Stimulated activated naive CD8-positive, alpha-beta T cell treated with anti-CD3 and anti-CD28 coated beads, Interleukin-15, amount 100 ng/mL, for 72 hours (primary cell): ENCODE measurements around the gene TSHZ3.
A peak's percentile ranks its signal among the peaks of the same experiment; 100 is the strongest.

Source experiments
- ATAC-seq: fragments of 150-1000 bp; cut with Tn5 transposase; 2 replicates; pipeline ENCODE4 v1.10.0; 2021; ENCODE audit warnings: mild to moderate bottlenecking, moderate library complexity
- DNase-seq, 2 donors: peaks; one replicate each; pipeline ENCODE4 v3.0.0; 2021 to 2022
- H3K27ac Mint-ChIP-seq, 2 donors: one replicate each; pipeline ENCODE4 v1.8.0; 2022; ENCODE audit warnings: mild to moderate bottlenecking in 2 of 2, mixed read lengths in 2 of 2, moderate library complexity in 2 of 2
- H3K27me3 Mint-ChIP-seq: one replicate; pipeline ENCODE4 v1.8.0; 2022; ENCODE audit warnings: mixed read lengths
- H3K4me1 Mint-ChIP-seq: one replicate; pipeline ENCODE4 v1.8.0; 2022; ENCODE audit warnings: mild to moderate bottlenecking, mixed read lengths
- H3K4me3 Mint-ChIP-seq, 2 donors: one replicate each; pipeline ENCODE4 v1.8.0; 2022; ENCODE audit warnings: mild to moderate bottlenecking in 2 of 2, mixed read lengths in 2 of 2, moderate library complexity in 1 of 2
- H3K9me3 Mint-ChIP-seq, 2 donors: one replicate each; pipeline ENCODE4 v1.8.0; 2022; ENCODE audit warnings: mixed read lengths in 2 of 2

TSHZ3 gene

DNA sequence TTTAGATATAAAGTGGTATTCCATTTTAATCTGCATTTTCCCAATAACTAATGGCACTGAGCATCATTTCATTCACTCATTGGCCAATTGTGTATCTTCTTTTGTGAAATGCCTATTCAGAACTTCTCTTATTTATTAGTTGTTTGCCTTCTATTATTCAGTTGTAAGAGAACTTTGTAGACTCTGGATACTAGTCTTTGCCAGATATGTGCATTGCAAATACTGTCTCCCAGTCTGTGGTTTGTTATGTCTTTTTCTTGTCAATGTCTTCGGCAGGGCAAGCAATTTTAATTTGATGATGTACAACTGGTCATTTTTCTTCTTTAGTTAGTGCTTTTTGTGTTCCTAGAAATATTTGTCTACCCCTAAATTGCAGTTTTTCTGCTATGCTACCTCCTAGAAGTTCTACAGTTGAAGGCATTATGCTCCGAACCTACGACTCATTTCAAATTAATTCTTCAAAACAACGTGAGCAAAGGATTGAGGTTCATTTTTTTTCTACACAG lies 115.9 kb downstream of the TSHZ3 start:
- ATAC-seq, result no peak
- DNase-seq, result no peak

DNA sequence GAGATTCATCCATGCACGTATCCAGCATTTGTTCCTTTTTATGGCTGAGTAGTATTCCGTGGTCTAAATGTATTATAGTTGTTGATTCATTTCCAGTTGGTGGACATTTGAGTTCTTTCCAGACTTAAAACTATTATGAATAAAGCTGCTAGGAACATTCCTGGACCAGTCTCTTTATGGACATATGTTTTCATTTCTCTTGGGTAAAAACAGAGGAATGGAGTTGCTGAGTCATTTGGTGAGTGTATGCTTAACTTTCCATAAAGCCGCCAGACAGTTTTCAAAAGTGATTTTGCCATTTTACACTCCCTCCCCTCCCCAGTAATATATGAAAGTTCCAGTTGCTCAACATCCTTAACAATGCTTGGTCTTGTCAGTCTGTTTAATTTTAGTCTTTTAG lies 116.4 kb downstream of the TSHZ3 start:
- no peak overlapping the region for H3K27ac Mint-ChIP-seq
- H3K4me1 Mint-ChIP-seq, result no peaks in the 10 kb centered on the region
- no peaks in the 10 kb centered on the region for H3K9me3 Mint-ChIP-seq
- H3K4me3 Mint-ChIP-seq, result no peak overlapping the region
- peaks cover 30% of the 10 kb centered on the region for H3K27me3 Mint-ChIP-seq
- DNase-seq (no peak), ATAC-seq (no peak)

More for the DNA sequence above, 115.9 kb downstream of the TSHZ3 start:
- Mint-ChIP-seq H3K4me1 (no peaks in the 10 kb centered on the region), H3K4me3 (no peak overlapping the region), H3K27ac (no peak overlapping the region), H3K27me3 (peaks cover 30% of the 10 kb centered on the region), H3K9me3 (no peaks in the 10 kb centered on the region)

DNA sequence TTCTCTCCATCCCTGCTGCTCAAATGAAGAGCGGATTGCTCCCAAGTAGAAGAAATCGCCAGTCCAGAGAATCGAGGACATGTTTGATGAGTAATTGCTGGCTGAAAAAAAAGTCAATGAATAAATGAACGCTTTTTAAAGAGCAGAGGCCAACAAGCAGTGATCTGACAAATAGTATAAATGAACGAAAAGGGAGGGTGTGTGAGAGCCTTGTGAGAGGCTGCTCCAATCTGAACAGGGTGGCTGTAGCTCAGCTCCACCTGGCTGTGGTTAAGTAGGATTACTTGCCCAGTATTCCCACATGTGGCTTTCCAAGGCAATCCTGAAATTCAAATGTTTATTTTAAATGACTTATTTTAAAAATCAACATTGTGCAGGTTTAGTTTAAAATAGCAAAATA lies 117.1 kb downstream of the TSHZ3 start:
- DNase-seq (no peak), ATAC-seq (no peak)
- Mint-ChIP-seq H3K4me3 (no peak overlapping the region), H3K9me3 (no peaks in the 10 kb centered on the region), H3K27ac (peak overlapping the region in 1 of 2 donors; percentile 42), H3K27me3 (peaks cover 30% of the 10 kb centered on the region), H3K4me1 (no peaks in the 10 kb centered on the region)

DNA sequence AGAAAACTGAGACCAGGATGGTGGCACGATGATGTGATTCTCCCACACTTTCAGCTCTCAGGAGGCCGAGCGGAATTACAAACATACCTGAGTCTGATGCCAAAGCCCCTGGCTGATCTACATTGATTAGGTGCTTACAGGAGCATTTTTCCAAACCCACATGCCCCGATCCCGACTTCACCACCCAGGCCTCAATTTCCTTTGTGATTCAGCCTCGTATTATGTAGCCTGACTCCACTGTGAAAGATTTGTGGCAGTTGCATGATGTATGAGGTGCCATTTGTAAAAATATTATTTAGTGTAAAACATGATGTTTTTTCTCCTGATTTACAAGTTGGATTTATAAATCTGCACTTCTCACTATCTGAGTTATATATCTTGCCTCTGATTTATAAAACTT lies 118.0 kb downstream of the TSHZ3 start:
- Mint-ChIP-seq H3K27me3 (peaks cover 24% of the 10 kb centered on the region), H3K27ac (no peak overlapping the region), H3K4me3 (no peak overlapping the region), H3K9me3 (peaks cover 3 to 5% of the 10 kb centered on the region in 2 donors), H3K4me1 (no peaks in the 10 kb centered on the region)
- no peak for DNase-seq
- ATAC-seq, result no peak

GRCh38 chr19:31226151-31226935 lies 122.9 kb downstream of the TSHZ3 start:
- peaks cover 12 to 16% of the 10 kb centered on the region in 2 donors for H3K9me3 Mint-ChIP-seq
- DNase-seq (no peak), ATAC-seq (no peak)
- H3K27me3 Mint-ChIP-seq, result no peaks in the 10 kb centered on the region
- H3K27ac Mint-ChIP-seq, result no peak overlapping the region
- H3K4me3 Mint-ChIP-seq, result no peak overlapping the region
- peaks cover 4% of the 10 kb centered on the region for H3K4me1 Mint-ChIP-seq
